MM.1S (cell line): ENCODE data around the gene LCN10.

ENCODE experiments used
- CTCF ChIP-seq: fragments of 300-600 bp; sonication (generic); IDR thresholded peaks from 2 replicates; pipeline ENCODE4 v1.5.1; 2016; ENCODE audit warnings: antibody characterized with exemption, low read length, mixed read lengths
- EZH2 ChIP-seq: fragments of 300-600 bp; sonication (generic); optimal IDR thresholded peaks from 2 replicates; pipeline ENCODE3; 2017; ENCODE audit warnings: low read depth, mild to moderate bottlenecking, antibody characterized with exemption, low read length, mixed read lengths

DNA sequence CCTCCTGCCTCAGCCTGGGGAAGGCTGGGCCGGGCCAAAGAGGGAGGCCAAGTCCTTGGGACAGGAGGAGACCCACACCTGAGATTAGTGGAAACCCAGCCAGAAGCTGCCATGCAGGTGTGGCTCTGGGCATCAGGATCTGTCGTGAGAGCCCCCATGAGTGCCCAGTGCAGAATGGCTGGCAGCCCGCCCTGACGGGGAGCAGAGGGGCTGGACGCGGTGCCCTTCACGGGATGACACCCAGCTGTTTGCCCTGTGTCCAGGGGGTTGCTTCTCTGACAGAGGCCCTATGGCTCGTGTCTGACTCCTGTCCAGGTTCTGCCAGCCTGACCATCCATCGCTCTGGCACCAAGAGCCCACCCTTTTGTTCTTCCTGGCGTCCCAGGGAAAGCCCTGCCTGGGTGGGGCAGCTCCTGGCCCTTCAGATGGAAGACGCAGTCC, 21.8 kb downstream of the LCN10 start:
- TF ChIP-seq CTCF (no peak), EZH2 (no peak)
